Liver (tissue), 9 donors: ENCODE measurements around the gene EXOG. TPM values are rescaled to one million over a fixed set of nuclear protein-coding genes. Genes with fewer than 3 reads are reported as not detected.

Source experiments
- DNase-seq: peaks from one replicate; pipeline ENCODE4 v3.0.0-alpha.2; 2017; ENCODE audit warnings: low spot score
- H3K27ac ChIP-seq, 2 donors: one replicate each; pipeline ENCODE4 v1.7.0; 2013; ENCODE audit warnings: inconsistent platforms in 2 of 2, low read length in 2 of 2, control low read depth in 1 of 2, low read depth in 1 of 2, mild to moderate bottlenecking in 1 of 2
- H3K27me3 ChIP-seq, 4 donors: one replicate each; pipeline versions ENCODE4 v1.6.1 to v1.7.0; 2013; ENCODE audit warnings: low read length in 3 of 4, inconsistent platforms in 1 of 4, mild to moderate bottlenecking in 1 of 4, moderate library complexity in 1 of 4; ENCODE audit not compliant: control insufficient read depth in 4 of 4, insufficient read depth in 4 of 4
- H3K36me3 ChIP-seq, 4 donors: one replicate each; pipeline versions ENCODE4 v1.6.1 to v1.7.0; 2013; ENCODE audit warnings: low read length in 3 of 4, mild to moderate bottlenecking in 3 of 4, low read depth in 1 of 4, moderate library complexity in 1 of 4; ENCODE audit not compliant: control insufficient read depth in 4 of 4, insufficient read depth in 3 of 4
- H3K4me1 ChIP-seq, 4 donors: one replicate each; pipeline versions ENCODE4 v1.6.1 to v1.7.0; 2013; ENCODE audit warnings: low read length in 3 of 4, mild to moderate bottlenecking in 3 of 4, moderate library complexity in 1 of 4; ENCODE audit not compliant: control insufficient read depth in 4 of 4, insufficient read depth in 4 of 4
- H3K4me3 ChIP-seq, 3 donors: one replicate each; pipeline versions ENCODE4 v1.6.1 to v1.7.0; 2013; ENCODE audit warnings: low read length in 3 of 3, control low read depth in 1 of 3, low read depth in 1 of 3, mild to moderate bottlenecking in 1 of 3
- H3K9ac ChIP-seq, 2 donors: one replicate each; pipeline ENCODE4 v1.7.0; 2013; ENCODE audit warnings: low read length in 2 of 2, mild to moderate bottlenecking in 2 of 2, moderate library complexity in 2 of 2, control low read depth in 1 of 2, low read depth in 1 of 2
- H3K9me3 ChIP-seq, 4 donors: one replicate each; pipeline versions ENCODE4 v1.6.1 to v1.7.0; 2013; ENCODE audit warnings: low read length in 3 of 4; ENCODE audit not compliant: control insufficient read depth in 4 of 4
- ATF3 ChIP-seq: IDR thresholded peaks from 2 replicates; pipeline ENCODE4 v1.6.1; 2016; ENCODE audit warnings: antibody characterized with exemption
- CTCF ChIP-seq: fragments of 150-350 bp; IDR thresholded peaks from 2 replicates; pipeline ENCODE4 v1.5.1; 2017; ENCODE audit warnings: improper control_type of control experiment, low read depth, low read length; ENCODE audit not compliant: missing input control
- FOXA1 ChIP-seq: IDR thresholded peaks from 2 replicates; pipeline ENCODE4 v1.6.1; 2016; ENCODE audit warnings: antibody characterized with exemption
- FOXA2 ChIP-seq: IDR thresholded peaks from 2 replicates; pipeline ENCODE4 v1.6.1; 2016; ENCODE audit warnings: antibody characterized with exemption
- GABPA ChIP-seq, 2 donors: IDR thresholded peaks in 1 of 2; conservative IDR thresholded peaks in 1 of 2; 2 replicates each; pipeline ENCODE4 v1.6.1; 2016; ENCODE audit warnings: antibody characterized with exemption in 2 of 2, mild to moderate bottlenecking in 1 of 2, moderate library complexity in 1 of 2
- HNF4G ChIP-seq: IDR thresholded peaks from 2 replicates; pipeline ENCODE4 v1.6.1; 2016; ENCODE audit warnings: antibody characterized with exemption
- MAX ChIP-seq: IDR thresholded peaks from 2 replicates; pipeline ENCODE4 v1.6.1; 2016; ENCODE audit warnings: antibody characterized with exemption
- REST ChIP-seq: IDR thresholded peaks from 2 replicates; pipeline ENCODE4 v1.6.1; 2016; ENCODE audit warnings: antibody characterized with exemption, mild to moderate bottlenecking
- RXRA ChIP-seq, 2 donors: IDR thresholded peaks; 2 replicates each; pipeline ENCODE4 v1.6.1; 2017 to 2018; ENCODE audit warnings: antibody characterized with exemption in 2 of 2, mild to moderate bottlenecking in 1 of 2
- TAF1 ChIP-seq: conservative IDR thresholded peaks from 2 replicates; pipeline ENCODE4 v1.6.1; 2016; ENCODE audit warnings: antibody characterized with exemption, mild to moderate bottlenecking
- WGBS: extraction: QIAGEN DNeasy Blood & Tissue Kit; methylation state at CpG from one replicate; pipeline ENCODE4 v1.1.7; 2013; 5-methylcytosine and 5-hydroxymethylcytosine counted together
- polyA plus RNA-seq, 2 donors: library from polyadenylated mRNA; stranded (reverse) in 1 of 2; unstranded in 1 of 2; fragments of 200-250 nt in 1 of 2; fragments of >200 nt in 1 of 2; fragmentation: Nextera tagmentation in 1 of 2; extraction: Ambion mirVana in 1 of 2; gene quantifications; one replicate each; pipeline versions ENCODE4 v1.2.1 to v1.2.3, GENCODE V29; 2013 to 2015
- total RNA-seq, 2 donors: library from RNA; depleted of rRNA; stranded (reverse); fragments of >200 nt; gene quantifications; one replicate each; pipeline ENCODE4 v1.2.3, GENCODE V29; 2014
- donor health status: healthy.
- donor health status: healthy.
- donor health status: healthy.
- donor health status: healthy.
- donor health status: healthy.

Gene EXOG
- total and polyA plus RNA-seq, 4 donors = 2.1 to 4.4 (median 3.9) TPM

GRCh38 chr3:38493031-38493430, 3.1 kb upstream of the EXOG start:
- TF ChIP-seq FOXA1 (no peak), HNF4G (no peak)
- H3K9ac ChIP-seq = no peak overlapping the region
- H3K9me3 ChIP-seq = no peaks in the 10 kb centered on the region
- WGBS = 90% methylated on average over 4 of the region's 4 CpGs
- no peak overlapping the region for H3K4me3 ChIP-seq
- H3K4me1 ChIP-seq = peaks cover 0 to 7% (median under 1%) of the 10 kb centered on the region in 4 donors
- H3K36me3 ChIP-seq = peaks cover 0 to 2% (median 2%) of the 10 kb centered on the region in 4 donors
- H3K27ac ChIP-seq = no peak overlapping the region
- H3K27me3 ChIP-seq = no peaks in the 10 kb centered on the region
- no peak for DNase-seq

- H3K9me3 ChIP-seq = no peaks in the 10 kb centered on the region
- peak overlapping the region in 1 of 3 donors; percentile 98 for H3K4me3 ChIP-seq
- peaks cover 0 to 7% (median under 1%) of the 10 kb centered on the region in 4 donors for H3K4me1 ChIP-seq
- DNase-seq = no peak
- no peak for TF ChIP-seq HNF4G
- no peak for TF ChIP-seq MAX
- TF ChIP-seq CTCF = no peak
- no peak for TF ChIP-seq ATF3
- TF ChIP-seq REST = no peak
- 82% methylated on average over 4 of the region's 4 CpGs for WGBS
- H3K36me3 ChIP-seq = peaks cover 0 to 5% (median 4%) of the 10 kb centered on the region in 4 donors
- no peak overlapping the region for H3K9ac ChIP-seq
- no peaks in the 10 kb centered on the region for H3K27me3 ChIP-seq
- no peak overlapping the region for H3K27ac ChIP-seq
Measured at GRCh38 chr3:38497031-38497430, 891 bp downstream of the EXOG start.

- DNase-seq = no peak
- no peak overlapping the region for H3K27ac ChIP-seq
- H3K4me1 ChIP-seq = peaks cover 0 to 7% (median under 1%) of the 10 kb centered on the region in 4 donors
- no peaks in the 10 kb centered on the region for H3K9me3 ChIP-seq
- H3K27me3 ChIP-seq = no peaks in the 10 kb centered on the region
- H3K4me3 ChIP-seq = no peak overlapping the region
- WGBS = 92% methylated on average over 2 of the region's 2 CpGs
- peaks cover 0 to 5% (median 3%) of the 10 kb centered on the region in 4 donors for H3K36me3 ChIP-seq
- TF ChIP-seq TAF1 = no peak
- no peak for TF ChIP-seq ATF3
- TF ChIP-seq GABPA (IDR thresholded peaks at IDR 0.05 in 1 of 2, conservative IDR thresholded peaks at IDR 0.05 in 1 of 2) = no peak
- no peak for TF ChIP-seq FOXA2
- no peak for TF ChIP-seq RXRA (IDR thresholded peaks at IDR 0.05)
- no peak for TF ChIP-seq FOXA1
- no peak overlapping the region for H3K9ac ChIP-seq
Measured at GRCh38 chr3:38500688-38501417, 4.7 kb downstream of the EXOG start.
